Posterior cingulate gyrus (tissue), 11 donors: ENCODE measurements around the gene WLS.
A peak's percentile ranks its signal among the peaks of the same experiment; 100 is the strongest.
"Not testable (repeated sequence)": the region's sequence is repeated elsewhere in the genome, so short reads cannot be mapped to it uniquely, and the experiment has no call there.

ENCODE experiments used
- DNase-seq, 10 donors: peaks; one replicate each; pipeline versions ENCODE4 v3.0.0 to v3.0.0-alpha.2; 2020 to 2021; ENCODE audit warnings: mixed read lengths in 3 of 10
- intact Hi-C: fragments of 100-400 bp; cut with DNase I; formaldehyde crosslinking; loops from one replicate; pipeline ENCODE4 v1.15.1; 2023

Gene WLS

GRCh38 chr1:68173936-68174737 lies 58.2 kb downstream of the WLS start:
- DNase-seq, result peak in 6 of 10 donors; percentile 13 to 91 (median 34)
- intact Hi-C loops, result no loop called here

- intact Hi-C loops, result no loop called here
Observed at GRCh38 chr1:68173283-68173935, 58.9 kb downstream of the WLS start.

GRCh38 chr1:68171795-68172194 lies 60.5 kb downstream of the WLS start:
- intact Hi-C loops, DNase-seq: not testable (repeated sequence)

More at GRCh38 chr1:68173283-68173935, 58.9 kb downstream of the WLS start:
- DNase-seq, result no peak

- intact Hi-C loops, result loop anchor here (1.0 kb wide), 1 partner anchor 21 kb away; no protein-coding TSS in a partner anchor
- no peak for DNase-seq
Observed at GRCh38 chr1:68168545-68169171, 63.7 kb downstream of the WLS start.

- no peak for DNase-seq
- intact Hi-C loops, result no loop called here
Observed at GRCh38 chr1:68167211-68167610, 65.1 kb downstream of the WLS start.

- DNase-seq, result no peak
- intact Hi-C loops, result no loop called here
Observed at GRCh38 chr1:68166348-68166747, 66.0 kb downstream of the WLS start.

GRCh38 chr1:68165665-68166064 lies 66.7 kb downstream of the WLS start:
- intact Hi-C loops, result no loop called here

GRCh38 chr1:68164918-68165317 lies 67.4 kb downstream of the WLS start:
- no peak for DNase-seq
- intact Hi-C loops, result no loop called here

More at GRCh38 chr1:68165665-68166064, 66.7 kb downstream of the WLS start:
- no peak for DNase-seq

- intact Hi-C loops, result no loop called here
- DNase-seq, result no peak
Observed at GRCh38 chr1:68163220-68163619, 69.1 kb downstream of the WLS start.

GRCh38 chr1:68162761-68163160 lies 69.6 kb downstream of the WLS start:
- intact Hi-C loops, result no loop called here
- DNase-seq, result no peak

- intact Hi-C loops, result not testable (repeated sequence)
- DNase-seq, result peak in 1 of 10 donors; percentile 59
Observed at GRCh38 chr1:68161672-68162071, 70.7 kb downstream of the WLS start.

- intact Hi-C loops, result not testable (repeated sequence)
Observed at GRCh38 chr1:68160935-68161334, 71.4 kb downstream of the WLS start.

GRCh38 chr1:68160021-68160420 lies 72.3 kb downstream of the WLS start:
- intact Hi-C loops, result no loop called here
- DNase-seq, result no peak

More at GRCh38 chr1:68160935-68161334, 71.4 kb downstream of the WLS start:
- DNase-seq, result not testable (repeated sequence)

- intact Hi-C loops, result no loop called here
- no peak for DNase-seq
Observed at GRCh38 chr1:68158837-68159236, 73.5 kb downstream of the WLS start.

GRCh38 chr1:68157416-68157815 lies 74.9 kb downstream of the WLS start:
- no peak for DNase-seq
- intact Hi-C loops, result no loop called here

GRCh38 chr1:68151690-68152089 lies 80.6 kb downstream of the WLS start:
- no peak for DNase-seq
- intact Hi-C loops, result no loop called here

GRCh38 chr1:68149907-68150306 lies 82.4 kb downstream of the WLS start:
- DNase-seq, result no peak
- intact Hi-C loops, result no loop called here

- intact Hi-C loops, result no loop called here
- no peak for DNase-seq
Observed at GRCh38 chr1:68149110-68149798, 83.1 kb downstream of the WLS start.

- DNase-seq, result no peak
- intact Hi-C loops, result no loop called here
Observed at GRCh38 chr1:68148631-68149030, 83.7 kb downstream of the WLS start.

- intact Hi-C loops, result no loop called here
- DNase-seq, result no peak
Observed at GRCh38 chr1:68147534-68148171, 84.7 kb downstream of the WLS start.
